ENCODE results near the gene TDRD15.
A peak's percentile ranks its signal among the peaks of the same experiment; 100 is the strongest.

TDRD15 gene

GRCh38 chr2:21103274-21103891 lies 20.4 kb upstream of the TDRD15 start:
- no peak overlapping the region for H3K4me3 ChIP-seq (ENCODE audit: control insufficient read depth, low read depth, low read length)
- no peak for TF ChIP-seq CTCF (IDR thresholded peaks at IDR 0.05; ENCODE audit: control insufficient read depth, insufficient read depth, low read depth, low read length, missing control alignments)
- DNase-seq (ENCODE audit: low read depth) = no peak

DNA sequence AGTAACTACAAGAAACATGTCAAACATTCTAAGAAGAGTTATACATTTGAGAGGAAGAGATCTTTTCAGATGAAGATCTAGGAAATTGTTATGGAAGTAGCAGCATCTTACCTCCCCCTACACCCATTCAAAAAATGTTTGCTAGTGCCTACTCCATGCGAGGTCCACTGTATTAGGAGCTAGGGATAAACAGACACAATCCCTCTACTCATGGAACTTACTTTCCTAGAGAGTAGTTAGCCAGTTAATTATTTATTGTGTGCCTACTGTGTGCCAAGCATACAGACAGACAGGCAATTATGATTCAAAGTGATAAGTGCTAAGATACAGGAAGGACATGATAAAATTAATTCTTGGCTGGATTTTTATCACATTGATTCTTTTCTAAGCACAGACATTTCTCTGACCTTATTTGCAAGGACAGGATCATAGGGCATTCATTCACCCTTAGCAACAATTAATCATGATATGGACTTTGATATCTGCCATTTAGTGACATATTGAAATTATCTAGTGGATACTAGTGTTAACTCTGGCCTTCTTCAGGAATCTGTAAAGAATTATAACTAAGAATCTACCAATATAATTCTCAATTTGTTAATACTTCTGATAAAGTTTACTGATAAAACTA lies 19.6 kb upstream of the TDRD15 start:
- no peak overlapping the region for H3K4me3 ChIP-seq (ENCODE audit: control insufficient read depth, low read depth, low read length)
- DNase-seq (ENCODE audit: low read depth) = no peak
- TF ChIP-seq CTCF (IDR thresholded peaks at IDR 0.05; ENCODE audit: control insufficient read depth, insufficient read depth, low read depth, low read length, missing control alignments) = no peak

GRCh38 chr2:21111012-21111411 lies 12.8 kb upstream of the TDRD15 start:
- no peak overlapping the region for H3K4me3 ChIP-seq (ENCODE audit: control insufficient read depth, low read depth, low read length)
- TF ChIP-seq CTCF (IDR thresholded peaks at IDR 0.05; ENCODE audit: control insufficient read depth, insufficient read depth, low read depth, low read length, missing control alignments) = no peak
- no peak for DNase-seq (ENCODE audit: low read depth)

DNA sequence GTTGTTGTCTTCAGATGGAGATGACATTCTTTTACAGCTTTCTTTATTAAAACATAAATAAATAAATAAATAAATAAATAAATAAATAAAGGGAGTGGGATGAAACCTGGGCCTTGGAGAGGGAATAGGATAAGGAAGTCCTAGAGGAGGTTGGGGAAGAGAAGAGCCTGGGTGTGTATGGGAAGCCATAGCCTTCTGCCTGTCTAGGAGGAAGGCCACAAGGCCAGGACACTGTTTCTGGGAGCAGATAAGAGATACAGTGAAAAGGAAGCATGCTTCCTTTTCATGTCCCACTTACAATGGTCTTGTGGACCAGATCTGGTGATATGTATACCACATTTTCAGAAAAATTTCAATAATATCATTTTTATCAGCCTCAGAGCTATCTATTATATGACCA lies 6.1 kb upstream of the TDRD15 start:
- no peak for TF ChIP-seq CTCF (IDR thresholded peaks at IDR 0.05; ENCODE audit: control insufficient read depth, insufficient read depth, low read depth, low read length, missing control alignments)

DNA sequence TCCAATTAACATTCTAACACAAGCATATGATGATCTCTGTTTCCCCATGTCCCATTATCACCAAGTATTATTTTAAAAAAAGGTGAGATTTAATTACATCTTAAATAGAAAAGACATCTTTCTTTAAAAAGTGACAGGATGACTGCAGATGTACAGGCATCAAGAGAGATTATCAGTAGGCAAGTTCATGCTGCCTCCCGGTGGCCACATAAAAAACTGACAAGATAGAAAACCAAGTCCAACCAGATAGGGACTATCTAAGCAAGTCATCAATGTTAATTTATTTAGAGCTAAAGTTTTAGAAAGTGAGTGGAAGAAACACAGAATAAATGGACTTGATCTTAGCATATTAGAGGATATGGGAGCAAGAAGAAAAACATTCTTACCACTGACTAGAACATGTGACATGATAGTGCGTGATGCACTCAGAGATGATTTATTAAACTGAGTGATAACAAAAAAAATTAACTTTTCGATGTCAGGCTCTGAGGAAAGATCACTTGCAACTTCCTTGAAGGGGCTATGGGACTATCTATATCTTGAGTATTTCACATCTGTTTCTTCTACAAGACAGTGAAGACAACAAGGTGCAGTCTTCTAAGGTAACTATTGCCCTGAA lies 5.4 kb upstream of the TDRD15 start:
- TF ChIP-seq CTCF (IDR thresholded peaks at IDR 0.05; ENCODE audit: control insufficient read depth, insufficient read depth, low read depth, low read length, missing control alignments) = peak; percentile 9
- H3K4me3 ChIP-seq (ENCODE audit: control insufficient read depth, low read depth, low read length) = no peak overlapping the region
- no peak for DNase-seq (ENCODE audit: low read depth)

More for the DNA sequence above, 6.1 kb upstream of the TDRD15 start:
- H3K4me3 ChIP-seq (ENCODE audit: control insufficient read depth, low read depth, low read length) = no peak overlapping the region
- DNase-seq (ENCODE audit: low read depth) = no peak

DNA sequence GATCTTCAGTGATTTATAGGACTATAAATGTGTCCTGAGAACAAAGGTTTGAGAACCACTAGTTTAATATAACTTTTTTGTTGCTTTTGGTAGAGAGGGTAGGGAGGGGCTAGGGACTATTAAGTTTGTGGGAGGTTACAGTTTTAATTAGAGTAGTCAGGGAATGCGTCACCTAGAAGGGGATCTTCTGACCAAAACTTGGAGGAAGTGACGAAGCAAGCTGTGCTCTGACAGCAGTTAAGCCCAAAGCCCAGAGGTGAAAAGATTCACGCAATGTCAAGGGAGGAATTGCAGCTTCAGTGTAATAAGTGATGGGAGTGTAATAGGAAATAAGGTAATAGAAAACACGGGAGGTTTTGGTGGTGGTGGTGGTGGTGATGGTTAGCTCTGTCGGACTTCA lies 8.1 kb downstream of the TDRD15 start:
- DNase-seq (ENCODE audit: low read depth) = no peak
- H3K4me3 ChIP-seq (ENCODE audit: control insufficient read depth, low read depth, low read length) = no peak overlapping the region
- TF ChIP-seq CTCF (IDR thresholded peaks at IDR 0.05; ENCODE audit: control insufficient read depth, insufficient read depth, low read depth, low read length, missing control alignments) = no peak

Measured in AG09309 (cell line).